Cardiac muscle cell (in vitro differentiated cells and primary cell): ENCODE measurements around the gene ILDR1. TPM values are rescaled to one million over a fixed set of nuclear protein-coding genes. Genes with fewer than 3 reads are reported as not detected.
A peak's percentile ranks its signal among the peaks of the same experiment; 100 is the strongest.
"Not testable (repeated sequence)": the region's sequence is repeated elsewhere in the genome, so short reads cannot be mapped to it uniquely, and the experiment has no call there.

Experiments used
- DNase-seq, 2 donors: peaks; one replicate each; pipeline versions ENCODE4 v3.0.0 to v3.0.0-alpha.2; 2010 to 2017; ENCODE audit warnings: low read depth in 1 of 2, low spot score in 1 of 2
- H3K27ac ChIP-seq: fragments of 200-600 bp; sonication (generic); 2 replicates; pipeline ENCODE4 v1.5.1; 2016
- H3K27me3 ChIP-seq: fragments of 200-600 bp; sonication (generic); 2 replicates; pipeline ENCODE4 v1.6.0; 2016; ENCODE audit warnings: control low read depth
- H3K36me3 ChIP-seq: fragments of 200-600 bp; sonication (generic); 2 replicates; pipeline ENCODE4 v1.5.1; 2016; ENCODE audit warnings: control low read depth
- H3K4me1 ChIP-seq: fragments of 200-600 bp; sonication (generic); 2 replicates; pipeline ENCODE4 v1.8.1; 2017; ENCODE audit warnings: low read depth, mild to moderate bottlenecking, mixed run types
- H3K4me3 ChIP-seq: fragments of 200-600 bp; sonication (generic); 2 replicates; pipeline ENCODE4 v1.5.1; 2016; ENCODE audit warnings: mild to moderate bottlenecking
- H3K9me3 ChIP-seq: fragments of 200-600 bp; sonication (generic); 2 replicates; pipeline ENCODE4 v1.5.1; 2017; ENCODE audit warnings: low read depth, mild to moderate bottlenecking, control low read depth
- CTCF ChIP-seq: IDR thresholded peaks from 2 replicates; pipeline ENCODE4 v1.5.1; 2012; ENCODE audit warnings: low read depth, mild to moderate bottlenecking, low read length
- polyA plus RNA-seq: library from polyadenylated mRNA; unstranded; fragments of >200 nt; fragmentation: Nextera tagmentation; extraction: Ambion mirVana; gene quantifications from 2 replicates; pipeline ENCODE4 v1.2.1, GENCODE V29; 2016
- total RNA-seq: library from RNA; depleted of rRNA; stranded (reverse); fragments of >200 nt; gene quantifications from 2 replicates; pipeline ENCODE4 v1.2.3, GENCODE V29; 2016

The ILDR1 gene
- total and polyA plus RNA-seq, 2 experiments from 2014 or later, result 0.30 TPM; not detected in 1

GRCh38 chr3:121951291-121951919, 70.6 kb downstream of the ILDR1 start:
- H3K27ac ChIP-seq, result no peak overlapping the region
- no peaks in the 10 kb centered on the region for H3K27me3 ChIP-seq
- no peak for DNase-seq
- H3K4me3 ChIP-seq, result no peak overlapping the region
- no peaks in the 10 kb centered on the region for H3K36me3 ChIP-seq
- no peaks in the 10 kb centered on the region for H3K9me3 ChIP-seq
- no peak for TF ChIP-seq CTCF
- H3K4me1 ChIP-seq, result no peaks in the 10 kb centered on the region

- no peak overlapping the region for H3K4me3 ChIP-seq
- no peak for TF ChIP-seq CTCF
- H3K36me3 ChIP-seq, result no peaks in the 10 kb centered on the region
- no peak overlapping the region for H3K27ac ChIP-seq
- no peaks in the 10 kb centered on the region for H3K27me3 ChIP-seq
- no peaks in the 10 kb centered on the region for H3K9me3 ChIP-seq
- H3K4me1 ChIP-seq, result no peaks in the 10 kb centered on the region
- no peak for DNase-seq
These were observed 73.4 kb downstream of the ILDR1 start for GRCh38 chr3:121948641-121949040.

- no peaks in the 10 kb centered on the region for H3K9me3 ChIP-seq
- H3K27me3 ChIP-seq, result no peaks in the 10 kb centered on the region
- H3K36me3 ChIP-seq, result no peaks in the 10 kb centered on the region
- H3K27ac ChIP-seq, result no peak overlapping the region
- TF ChIP-seq CTCF, result no peak
- DNase-seq, result peak in 1 of 2 donors; percentile 2
- no peaks in the 10 kb centered on the region for H3K4me1 ChIP-seq
- no peak overlapping the region for H3K4me3 ChIP-seq
These were observed 78.6 kb downstream of the ILDR1 start for GRCh38 chr3:121943431-121943830.

GRCh38 chr3:121942116-121942786, 79.8 kb downstream of the ILDR1 start:
- H3K9me3 ChIP-seq, result no peaks in the 10 kb centered on the region
- H3K4me3 ChIP-seq, result no peak overlapping the region

GRCh38 chr3:121941592-121941991, 80.5 kb downstream of the ILDR1 start:
- no peak for DNase-seq
- H3K4me1 ChIP-seq, result no peaks in the 10 kb centered on the region
- H3K36me3 ChIP-seq, result no peaks in the 10 kb centered on the region
- TF ChIP-seq CTCF, result no peak
- H3K9me3 ChIP-seq, result no peaks in the 10 kb centered on the region
- H3K4me3 ChIP-seq, result no peak overlapping the region
- no peaks in the 10 kb centered on the region for H3K27me3 ChIP-seq
- no peak overlapping the region for H3K27ac ChIP-seq

More at GRCh38 chr3:121942116-121942786, 79.8 kb downstream of the ILDR1 start:
- Histone ChIP-seq H3K36me3 (no peaks in the 10 kb centered on the region), H3K4me1 (no peaks in the 10 kb centered on the region), H3K27me3 (no peaks in the 10 kb centered on the region), H3K27ac (no peak overlapping the region)
- no peak for DNase-seq
- no peak for TF ChIP-seq CTCF

- not testable (repeated sequence) for H3K9me3 ChIP-seq, H3K27ac ChIP-seq, H3K4me1 ChIP-seq, DNase-seq, H3K4me3 ChIP-seq, H3K36me3 ChIP-seq, H3K27me3 ChIP-seq
These were observed 83.7 kb downstream of the ILDR1 start for GRCh38 chr3:121938141-121938855.
